Heart left ventricle (tissue), 13 donors: Measurements from ENCODE around the gene NFXL1.
A peak's percentile ranks its signal among the peaks of the same experiment; 100 is the strongest.

Source experiments
- CTCF ChIP-seq, 12 donors: fragments of 200-600 bp; sonication (generic) in 4 of 12; IDR thresholded peaks; one replicate each; pipeline versions ENCODE4 v1.5.0 to v1.8.0; 2018 to 2022; ENCODE audit warnings: antibody characterized with exemption in 12 of 12, mild to moderate bottlenecking in 5 of 12
- POLR2A ChIP-seq, 2 donors: fragments of 450-650 bp; IDR thresholded peaks; one replicate each; pipeline ENCODE4 v1.6.1; 2017; ENCODE audit warnings: antibody characterized with exemption in 2 of 2, mild to moderate bottlenecking in 2 of 2, moderate library complexity in 2 of 2
- donor health status: ischemic (EF 13 %, LVEDD 7.1; RV severe dilation, severe dysfunction).
- donor health status: DM: no; HTN: yes; CAD: no.
- donor health status: DM: no; HTN: no; CAD: no.
- donor health status: ischemic (EF 25% LVEDD 6.9; RV normal size, moderate dysfunction).
- donor health status: ischemic (EF 25% LVEDD 5.7; RV mildly dilated, moderate dysfunction).
- donor health status: ischemic (EF 35%, LVEDD 5.7; RV mildly dilated, moderate dysfunction).
- donor health status: nonischemic (EF 11% LVEDD 7.7; RV severe dilation, severe dysfunction).
- donor health status: DM: yes; HTN: yes; CAD: no.
- donor health status: PGD.
- donor health status: ischemic (EF 29% LVEDD 5.4; RV normal size, mild dysfunction).
- donor health status: nonischemic (EF 23%, LVEDD 6.1; RV moderate dilation, normal function).

GRCh38 chr4:47914220-47914925, at the start of gene NFXL1:
- TF ChIP-seq CTCF (IDR thresholded peaks at IDR 0.05), result no peak
- peak in 1 of 2 donors; percentile 87 for TF ChIP-seq POLR2A (IDR thresholded peaks at IDR 0.05)
